HEK293 (cell line): ENCODE results near the gene SMLR1.

Experiments
- CTCF ChIA-PET: fragments of 350-600 bp; formaldehyde crosslinking; extraction: SDS; loops from one replicate; lab custom pipeline; 2021; ENCODE audit warnings: antibody characterized with exemption; lab: Yijun Ruan, JAX
- POLR2A ChIA-PET: fragments of 300-600 bp; formaldehyde crosslinking; extraction: SDS; loops from one replicate; lab custom pipeline; 2020; ENCODE audit warnings: antibody characterized with exemption, inconsistent platforms; lab: Yijun Ruan, JAX
- H3K27ac ChIP-seq: fragments of 200-500 bp; sonication (Bioruptor generic); 2 replicates; pipeline ENCODE4 v1.5.1; 2014; ENCODE audit warnings: low read depth, low read length, control low read depth, inconsistent platforms; ENCODE audit errors: extremely low read depth
- H3K36me3 ChIP-seq, 2 experiments: fragments of 200-500 bp in 1 of 2; sonication (Bioruptor generic) in 1 of 2; 1 replicate in 1 of 2; 2 replicates in 1 of 2; pipeline ENCODE4 v1.5.1; 2014 to 2017; ENCODE audit warnings: inconsistent platforms in 2 of 2, low read length in 2 of 2; ENCODE audit not compliant: control insufficient read depth in 2 of 2, insufficient read depth in 1 of 2
- H3K4me1 ChIP-seq: fragments of 200-500 bp; sonication (Bioruptor generic); 2 replicates; pipeline ENCODE4 v1.5.1; 2014; ENCODE audit warnings: mild to moderate bottlenecking, low read length, inconsistent platforms; ENCODE audit not compliant: control insufficient read depth, insufficient read depth
- H3K4me3 ChIP-seq: 2 replicates; pipeline ENCODE4 v1.5.1; 2011; ENCODE audit warnings: low read depth, mild to moderate bottlenecking, control low read depth, low read length, moderate library complexity
- H3K9me3 ChIP-seq: fragments of 200-500 bp; sonication (Bioruptor generic); 2 replicates; pipeline ENCODE4 v1.5.1; 2014; ENCODE audit warnings: low read depth, low read length, inconsistent platforms; ENCODE audit not compliant: control insufficient read depth, insufficient read depth
- ATF2 ChIP-seq: fragments of 450-650 bp; formaldehyde crosslinking; IDR thresholded peaks from 2 replicates; pipeline ENCODE4 v1.5.1; 2016; ENCODE audit warnings: missing biosample characterization, missing genetic modification characterization, low read depth
- INSM2 ChIP-seq: fragments of 450-650 bp; formaldehyde crosslinking; IDR thresholded peaks from 2 replicates; pipeline ENCODE4 v1.5.1; 2016; ENCODE audit warnings: missing biosample characterization, missing genetic modification characterization
- KLF7 ChIP-seq: fragments of 450-650 bp; formaldehyde crosslinking; IDR thresholded peaks from 2 replicates; pipeline ENCODE4 v1.5.1; 2016; ENCODE audit warnings: missing biosample characterization, missing genetic modification characterization, borderline replicate concordance
- KLF9 ChIP-seq: fragments of 450-650 bp; formaldehyde crosslinking; IDR thresholded peaks from 2 replicates; pipeline ENCODE4 v1.5.1; 2016; ENCODE audit warnings: missing biosample characterization, missing genetic modification characterization, low read depth
- RBAK ChIP-seq: fragments of 450-650 bp; formaldehyde crosslinking; IDR thresholded peaks from 2 replicates; pipeline ENCODE4 v1.5.1; 2016; ENCODE audit warnings: missing biosample characterization, missing genetic modification characterization
- WT1 ChIP-seq: fragments of 450-650 bp; formaldehyde crosslinking; IDR thresholded peaks from 2 replicates; pipeline ENCODE4 v1.5.1; 2016; ENCODE audit warnings: missing biosample characterization, missing genetic modification characterization
- ZFP69B ChIP-seq: fragments of 450-650 bp; formaldehyde crosslinking; IDR thresholded peaks from 2 replicates; pipeline ENCODE4 v1.5.1; 2016; ENCODE audit warnings: missing biosample characterization, missing genetic modification characterization
- ZNF214 ChIP-seq: fragments of 450-650 bp; formaldehyde crosslinking; IDR thresholded peaks from 2 replicates; pipeline ENCODE4 v1.5.1; 2017; ENCODE audit warnings: missing biosample characterization, mild to moderate bottlenecking, missing genetic modification characterization, borderline replicate concordance
- ZNF23 ChIP-seq: fragments of 450-650 bp; formaldehyde crosslinking; IDR thresholded peaks from 2 replicates; pipeline ENCODE4 v1.5.1; 2016; ENCODE audit warnings: missing biosample characterization, missing genetic modification characterization, borderline replicate concordance
- ZNF239 ChIP-seq: fragments of 450-650 bp; formaldehyde crosslinking; IDR thresholded peaks from 2 replicates; pipeline ENCODE4 v1.5.1; 2016; ENCODE audit warnings: missing biosample characterization, missing genetic modification characterization
- ZNF24 ChIP-seq: fragments of 450-650 bp; formaldehyde crosslinking; IDR thresholded peaks from 2 replicates; pipeline ENCODE4 v1.5.1; 2016; ENCODE audit warnings: missing biosample characterization, missing genetic modification characterization
- ZNF398 ChIP-seq: fragments of 450-650 bp; formaldehyde crosslinking; IDR thresholded peaks from 2 replicates; pipeline ENCODE4 v1.5.1; 2017; ENCODE audit warnings: missing biosample characterization, missing genetic modification characterization
- ZNF473 ChIP-seq: fragments of 450-650 bp; formaldehyde crosslinking; IDR thresholded peaks from 2 replicates; pipeline ENCODE4 v1.5.1; 2017; ENCODE audit warnings: missing biosample characterization, missing genetic modification characterization
- ZNF529 ChIP-seq: fragments of 450-650 bp; formaldehyde crosslinking; IDR thresholded peaks from 2 replicates; pipeline ENCODE4 v1.5.1; 2017; ENCODE audit warnings: missing genetic modification characterization, missing biosample characterization; ENCODE audit not compliant: insufficient replicate concordance
- ZNF544 ChIP-seq: fragments of 450-650 bp; formaldehyde crosslinking; IDR thresholded peaks from 2 replicates; pipeline ENCODE4 v1.5.0; 2017; ENCODE audit warnings: missing biosample characterization, missing genetic modification characterization
- ZNF549 ChIP-seq: fragments of 450-650 bp; IDR thresholded peaks from 2 replicates; pipeline ENCODE4 v1.5.1; 2018; ENCODE audit warnings: missing biosample characterization, missing genetic modification characterization, mild to moderate bottlenecking, inconsistent platforms, moderate library complexity
- ZNF623 ChIP-seq: fragments of 450-650 bp; formaldehyde crosslinking; IDR thresholded peaks from 2 replicates; pipeline ENCODE4 v1.5.1; 2016; ENCODE audit warnings: missing biosample characterization, missing genetic modification characterization
- ZNF629 ChIP-seq: fragments of 450-650 bp; formaldehyde crosslinking; IDR thresholded peaks from 2 replicates; pipeline ENCODE4 v1.5.1; 2017; ENCODE audit warnings: missing biosample characterization, missing genetic modification characterization
- ZNF664 ChIP-seq: fragments of 450-650 bp; formaldehyde crosslinking; IDR thresholded peaks from 2 replicates; pipeline ENCODE4 v1.5.1; 2016; ENCODE audit warnings: missing biosample characterization, missing genetic modification characterization
- ZNF707 ChIP-seq: fragments of 450-650 bp; formaldehyde crosslinking; IDR thresholded peaks from 2 replicates; pipeline ENCODE4 v1.5.1; 2016; ENCODE audit warnings: missing biosample characterization, missing genetic modification characterization
- ZNF776 ChIP-seq: fragments of 450-650 bp; formaldehyde crosslinking; IDR thresholded peaks from 2 replicates; pipeline ENCODE4 v1.5.0; 2017; ENCODE audit warnings: missing biosample characterization, missing genetic modification characterization, borderline replicate concordance
- ZSCAN23 ChIP-seq: fragments of 450-650 bp; formaldehyde crosslinking; IDR thresholded peaks from 2 replicates; pipeline ENCODE4 v1.5.1; 2016; ENCODE audit warnings: missing biosample characterization, missing genetic modification characterization
- TF ChIP-seq, protein P1 (sequence below): fragments of 450-650 bp; formaldehyde crosslinking; IDR thresholded peaks from 2 replicates; pipeline ENCODE4 v1.5.1; 2016; ENCODE audit warnings: missing biosample characterization, missing genetic modification characterization
- TF ChIP-seq, protein P2 (sequence below): sonication (generic); formaldehyde crosslinking; IDR thresholded peaks from 2 replicates; pipeline ENCODE4 v1.8.1; 2022; ENCODE audit warnings: mild to moderate bottlenecking, moderate library complexity, missing genetic modification reagents

SMLR1 gene

GRCh38 chr6:130839379-130839778 lies 12.2 kb downstream of the SMLR1 start:
- CTCF ChIA-PET: interaction anchor here (0.5 kb wide), 1 partner anchor 51 kb away, joined by 3 read pairs; no protein-coding TSS in a partner anchor
- no peaks in the 10 kb centered on the region for H3K9me3 ChIP-seq
- H3K4me3 ChIP-seq: no peak overlapping the region
- TF ChIP-seq ZNF549 (tag by site-specific recombination) (no peak), ZNF473 (tag by site-specific recombination) (no peak), ZNF776 (no peak), ZNF24 (tag by site-specific recombination) (no peak), ZNF629 (no peak), ZNF529 (tag by site-specific recombination) (no peak), ZNF623 (no peak), RBAK (tag by site-specific recombination) (no peak), ZNF664 (no peak), ZNF214 (tag by site-specific recombination) (no peak), KLF7 (no peak), WT1 (tag by site-specific recombination) (no peak), ZNF23 (tag by site-specific recombination) (no peak), INSM2 (tag by site-specific recombination) (no peak), ZSCAN23 (tag by site-specific recombination) (no peak), ZNF707 (no peak), ZNF239 (tag by site-specific recombination) (no peak)
- TF ChIP-seq, protein P1, sequence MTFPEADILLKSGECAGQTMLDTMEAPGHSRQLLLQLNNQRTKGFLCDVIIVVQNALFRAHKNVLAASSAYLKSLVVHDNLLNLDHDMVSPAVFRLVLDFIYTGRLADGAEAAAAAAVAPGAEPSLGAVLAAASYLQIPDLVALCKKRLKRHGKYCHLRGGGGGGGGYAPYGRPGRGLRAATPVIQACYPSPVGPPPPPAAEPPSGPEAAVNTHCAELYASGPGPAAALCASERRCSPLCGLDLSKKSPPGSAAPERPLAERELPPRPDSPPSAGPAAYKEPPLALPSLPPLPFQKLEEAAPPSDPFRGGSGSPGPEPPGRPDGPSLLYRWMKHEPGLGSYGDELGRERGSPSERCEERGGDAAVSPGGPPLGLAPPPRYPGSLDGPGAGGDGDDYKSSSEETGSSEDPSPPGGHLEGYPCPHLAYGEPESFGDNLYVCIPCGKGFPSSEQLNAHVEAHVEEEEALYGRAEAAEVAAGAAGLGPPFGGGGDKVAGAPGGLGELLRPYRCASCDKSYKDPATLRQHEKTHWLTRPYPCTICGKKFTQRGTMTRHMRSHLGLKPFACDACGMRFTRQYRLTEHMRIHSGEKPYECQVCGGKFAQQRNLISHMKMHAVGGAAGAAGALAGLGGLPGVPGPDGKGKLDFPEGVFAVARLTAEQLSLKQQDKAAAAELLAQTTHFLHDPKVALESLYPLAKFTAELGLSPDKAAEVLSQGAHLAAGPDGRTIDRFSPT (tag by site-specific recombination): no peak
- POLR2A ChIA-PET: no interaction called here
- peaks cover 0 to 9% of the 10 kb centered on the region in 2 experiments; a peak in 1 of 3 replicates for H3K36me3 ChIP-seq
- no peak overlapping the region for H3K27ac ChIP-seq
- no peaks in the 10 kb centered on the region for H3K4me1 ChIP-seq

DNA sequence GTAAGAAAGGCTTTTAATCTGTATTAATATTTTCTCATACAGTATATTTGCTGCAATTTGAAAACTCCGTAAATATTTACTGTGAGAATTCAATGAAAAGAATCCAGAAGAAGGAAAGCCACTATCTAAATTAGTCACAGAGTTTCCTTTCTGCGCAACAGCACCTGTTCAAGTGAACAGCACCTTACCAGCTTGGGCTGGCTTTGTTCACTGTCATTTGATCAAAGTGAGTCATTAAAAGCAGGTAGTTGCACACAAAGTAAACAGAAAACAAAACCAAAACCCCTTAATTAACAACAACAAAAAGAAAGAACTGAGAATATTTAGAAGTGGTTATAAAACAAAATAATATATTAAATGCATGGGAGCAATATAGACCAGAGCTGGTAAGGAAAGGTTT lies 12.8 kb downstream of the SMLR1 start:
- Histone ChIP-seq H3K4me3 (no peak overlapping the region), H3K27ac (no peak overlapping the region)
- POLR2A ChIA-PET: no interaction called here
- CTCF ChIA-PET: no interaction called here
- TF ChIP-seq ZNF398 (tag by site-specific recombination) (no peak), ZNF544 (tag by site-specific recombination) (no peak), ATF2 (tag by site-specific recombination) (no peak), KLF9 (tag by site-specific recombination) (no peak), ZFP69B (tag by site-specific recombination) (no peak)
- TF ChIP-seq, protein P2, sequence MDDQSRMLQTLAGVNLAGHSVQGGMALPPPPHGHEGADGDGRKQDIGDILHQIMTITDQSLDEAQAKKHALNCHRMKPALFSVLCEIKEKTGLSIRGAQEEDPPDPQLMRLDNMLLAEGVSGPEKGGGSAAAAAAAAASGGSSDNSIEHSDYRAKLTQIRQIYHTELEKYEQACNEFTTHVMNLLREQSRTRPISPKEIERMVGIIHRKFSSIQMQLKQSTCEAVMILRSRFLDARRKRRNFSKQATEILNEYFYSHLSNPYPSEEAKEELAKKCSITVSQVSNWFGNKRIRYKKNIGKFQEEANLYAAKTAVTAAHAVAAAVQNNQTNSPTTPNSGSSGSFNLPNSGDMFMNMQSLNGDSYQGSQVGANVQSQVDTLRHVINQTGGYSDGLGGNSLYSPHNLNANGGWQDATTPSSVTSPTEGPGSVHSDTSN: no peak
- TF ChIP-seq, all 188 proteins: peak for 0
- H3K36me3 ChIP-seq: peaks cover 0 to 9% of the 10 kb centered on the region in 2 experiments; a peak in 1 of 3 replicates
- H3K4me1 ChIP-seq: no peaks in the 10 kb centered on the region
- no peaks in the 10 kb centered on the region for H3K9me3 ChIP-seq
